Body of pancreas (tissue), 4 donors: Measurements from ENCODE around the gene ARHGAP27. TPM values are rescaled to one million over a fixed set of nuclear protein-coding genes. Genes with fewer than 3 reads are reported as not detected.

Experiments used
- ATAC-seq: fragments of 150-250 bp; one replicate; pipeline ENCODE4 v1.9.1; 2016
- DNase-seq, 4 donors: peaks; one replicate each; pipeline ENCODE4 v3.0.0-alpha.2; 2019
- H3K27ac ChIP-seq, 4 donors: fragments of 200-600 bp; sonication (generic); 1 replicate in 3 of 4; 2 replicates in 1 of 4; pipeline versions ENCODE4 v1.5.1 to v1.6.1; 2016 to 2019; ENCODE audit warnings: mild to moderate bottlenecking in 1 of 4, mixed read lengths in 1 of 4, moderate library complexity in 1 of 4
- H3K27me3 ChIP-seq, 2 donors: fragments of 200-600 bp; sonication (generic); one replicate each; pipeline ENCODE4 v1.6.0; 2016; ENCODE audit warnings: mild to moderate bottlenecking in 1 of 2
- H3K36me3 ChIP-seq, 2 donors: fragments of 200-600 bp; sonication (generic); replicated peaks in 1 of 2; 2 replicates each; pipeline ENCODE4 v1.5.1; 2016; ENCODE audit warnings: low read depth in 2 of 2; ENCODE audit not compliant: insufficient read depth in 1 of 2
- H3K4me1 ChIP-seq: fragments of 200-600 bp; sonication (generic); one replicate; pipeline ENCODE4 v1.6.0; 2016
- H3K4me3 ChIP-seq, 2 donors: fragments of 200-600 bp; sonication (generic); 1 replicate in 1 of 2; 2 replicates in 1 of 2; pipeline ENCODE4 v1.5.1; 2016 to 2019
- H3K9me3 ChIP-seq, 3 donors: fragments of 200-600 bp; sonication (generic); 1 replicate in 2 of 3; 2 replicates in 1 of 3; pipeline ENCODE4 v1.5.1; 2016
- CTCF ChIP-seq, 7 experiments: fragments of 450-650 bp in 4 of 7; fragments of 200-600 bp in 3 of 7; sonication (generic) in 3 of 7; IDR thresholded peaks; one replicate each; pipeline ENCODE4 v1.5.1; 2016 to 2019; ENCODE audit warnings: antibody characterized with exemption in 7 of 7
- POLR2A ChIP-seq, 3 donors: fragments of 450-650 bp; IDR thresholded peaks; one replicate each; pipeline ENCODE4 v1.6.1; 2016; ENCODE audit warnings: antibody characterized with exemption in 3 of 3, mild to moderate bottlenecking in 2 of 3
- WGBS, 2 donors: methylation state at CpG; one replicate each; pipeline ENCODE4 v1.1.5; 2017; 5-methylcytosine and 5-hydroxymethylcytosine counted together
- intact Hi-C: fragments of 100-400 bp; cut with DNase I; formaldehyde crosslinking; loops from one replicate; pipeline ENCODE4 v1.15.1; 2023
- total RNA-seq, 2 donors: library from RNA; depleted of rRNA; stranded (reverse); fragments of >200 nt; gene quantifications; one replicate each; pipeline ENCODE4 v1.1.0, GENCODE V29; 2016

Gene ARHGAP27
- total RNA-seq, 2 donors from 2014 or later, result 12.7 to 35.3 TPM

- 62 to 78% methylated on average over 20 of the region's 20 CpGs for WGBS, 2 donors
- Histone ChIP-seq H3K4me3 (no peak overlapping the region), H3K9me3 (no peaks in the 10 kb centered on the region), H3K4me1 (peaks cover 28% of the 10 kb centered on the region), H3K36me3 (no peaks in the 10 kb centered on the region), H3K27me3 (no peaks in the 10 kb centered on the region), H3K27ac (peak overlapping the region in 2 of 4 donors; percentile 13 to 50)
- DNase-seq (peak in 3 of 4 donors; percentile 19 to 39 (median 22)), ATAC-seq (peak; percentile 14)
- TF ChIP-seq CTCF (IDR thresholded peaks at IDR 0.05) (no peak), POLR2A (IDR thresholded peaks at IDR 0.05) (no peak)
- intact Hi-C loops, result loop anchor here (2.0 to 5.0 kb wide), 2 partner anchors 106 to 163 kb away; partner anchors contain the start of gene FMNL1
Observed at GRCh38 chr17:45384789-45385262, 47.8 kb downstream of the ARHGAP27 start.

GRCh38 chr17:45384047-45384788 is 48.5 kb downstream of the ARHGAP27 start:
- H3K9me3 ChIP-seq, result no peaks in the 10 kb centered on the region
- peak overlapping the region in 2 of 4 donors; percentile 13 to 50 for H3K27ac ChIP-seq
- H3K4me1 ChIP-seq, result peaks cover 28% of the 10 kb centered on the region
- no peaks in the 10 kb centered on the region for H3K36me3 ChIP-seq
- no peak overlapping the region for H3K4me3 ChIP-seq
- intact Hi-C loops, result loop anchor here (2.0 kb wide), 1 partner anchor 105 kb away; no protein-coding TSS in a partner anchor
- DNase-seq, result peak in 2 of 4 donors; percentile 34 to 37
- TF ChIP-seq CTCF (IDR thresholded peaks at IDR 0.05), result no peak
- no peak for TF ChIP-seq POLR2A (IDR thresholded peaks at IDR 0.05)
- no peak for ATAC-seq
- 32 to 39% methylated on average over 7 of the region's 7 CpGs for WGBS, 2 donors
- no peaks in the 10 kb centered on the region for H3K27me3 ChIP-seq

- no peak for DNase-seq
- ATAC-seq, result no peak
- intact Hi-C loops, result no loop called here
Observed at GRCh38 chr17:45383003-45383402, 49.7 kb downstream of the ARHGAP27 start.

GRCh38 chr17:45382226-45382625 is 50.4 kb downstream of the ARHGAP27 start:
- Histone ChIP-seq H3K36me3 (no peaks in the 10 kb centered on the region), H3K27me3 (no peaks in the 10 kb centered on the region), H3K4me1 (peaks cover 28% of the 10 kb centered on the region), H3K4me3 (no peak overlapping the region), H3K27ac (no peak overlapping the region), H3K9me3 (no peaks in the 10 kb centered on the region)
- DNase-seq, result no peak
- ATAC-seq, result no peak
- intact Hi-C loops, result no loop called here
- TF ChIP-seq POLR2A (IDR thresholded peaks at IDR 0.05), result no peak
- TF ChIP-seq CTCF (IDR thresholded peaks at IDR 0.05), result no peak
- WGBS, 2 donors, result 37 to 48% methylated on average over 3 of the region's 3 CpGs

More at GRCh38 chr17:45383003-45383402, 49.7 kb downstream of the ARHGAP27 start:
- peaks cover 28% of the 10 kb centered on the region for H3K4me1 ChIP-seq
- H3K4me3 ChIP-seq, result no peak overlapping the region
- TF ChIP-seq CTCF (IDR thresholded peaks at IDR 0.05), result no peak
- H3K27ac ChIP-seq, result no peak overlapping the region
- 55 to 61% methylated on average over 1 of the region's 1 CpG for WGBS, 2 donors
- H3K27me3 ChIP-seq, result no peaks in the 10 kb centered on the region
- no peaks in the 10 kb centered on the region for H3K36me3 ChIP-seq
- no peaks in the 10 kb centered on the region for H3K9me3 ChIP-seq
